ENCODE measurements around the gene ISG20.

The ISG20 gene

DNA sequence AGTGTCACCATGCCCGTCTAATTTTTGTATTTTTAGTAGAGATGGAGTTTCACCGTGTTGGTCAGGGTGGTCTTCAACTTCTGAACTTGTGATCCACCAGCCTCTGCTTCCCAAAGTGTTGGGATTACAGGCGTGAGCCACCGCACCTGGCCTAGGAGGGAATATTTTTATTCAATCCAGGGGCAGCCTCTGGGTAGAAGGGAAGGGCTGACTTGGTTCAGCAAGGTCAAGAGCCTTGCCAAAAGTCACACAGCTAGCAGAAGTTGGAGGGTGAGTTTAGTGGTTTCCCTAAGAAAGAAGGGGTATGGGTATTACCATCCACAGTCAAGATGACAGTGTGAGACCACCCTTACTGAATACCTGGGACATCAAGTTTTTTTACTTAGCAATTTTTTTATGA is 22.6 kb upstream of the ISG20 start:
- H3K9me3 ChIP-seq: no peaks in the 10 kb centered on the region

DNA sequence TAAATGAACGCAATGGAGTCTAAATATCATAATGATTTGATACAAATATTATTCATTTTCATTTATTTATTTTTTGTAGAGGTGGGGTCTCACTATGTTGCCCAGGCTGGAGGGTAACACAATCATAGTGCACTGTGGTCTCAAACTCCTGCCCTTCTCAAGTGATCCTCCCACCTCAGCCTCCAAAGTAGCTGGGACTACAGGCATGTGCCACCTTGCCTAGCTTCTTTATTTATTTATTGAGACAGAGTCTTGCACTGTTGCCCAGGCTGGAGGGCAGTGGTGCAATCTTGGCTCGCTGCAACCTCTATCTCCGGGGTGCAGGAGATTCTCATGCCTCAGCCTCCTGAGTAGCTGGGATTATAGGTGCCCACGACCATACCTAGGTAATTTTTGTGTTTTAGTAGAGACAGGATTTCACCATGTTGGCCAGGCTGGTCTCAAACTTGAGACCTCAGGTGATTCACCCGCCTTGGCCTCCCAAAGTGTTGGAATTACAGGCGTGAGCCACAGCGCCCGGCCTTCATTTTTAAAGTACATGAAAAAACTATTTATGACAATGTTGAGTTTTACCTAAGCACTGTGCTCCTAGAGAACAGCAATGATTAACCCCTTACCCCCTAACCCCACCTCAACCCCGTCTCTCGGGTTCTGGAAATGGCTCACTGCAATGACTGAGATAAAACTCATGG is 21.6 kb upstream of the ISG20 start:
- H3K9me3 ChIP-seq: no peaks in the 10 kb centered on the region
- H3K27me3 ChIP-seq: peaks cover 41% of the 10 kb centered on the region
- TF ChIP-seq, protein P1, sequence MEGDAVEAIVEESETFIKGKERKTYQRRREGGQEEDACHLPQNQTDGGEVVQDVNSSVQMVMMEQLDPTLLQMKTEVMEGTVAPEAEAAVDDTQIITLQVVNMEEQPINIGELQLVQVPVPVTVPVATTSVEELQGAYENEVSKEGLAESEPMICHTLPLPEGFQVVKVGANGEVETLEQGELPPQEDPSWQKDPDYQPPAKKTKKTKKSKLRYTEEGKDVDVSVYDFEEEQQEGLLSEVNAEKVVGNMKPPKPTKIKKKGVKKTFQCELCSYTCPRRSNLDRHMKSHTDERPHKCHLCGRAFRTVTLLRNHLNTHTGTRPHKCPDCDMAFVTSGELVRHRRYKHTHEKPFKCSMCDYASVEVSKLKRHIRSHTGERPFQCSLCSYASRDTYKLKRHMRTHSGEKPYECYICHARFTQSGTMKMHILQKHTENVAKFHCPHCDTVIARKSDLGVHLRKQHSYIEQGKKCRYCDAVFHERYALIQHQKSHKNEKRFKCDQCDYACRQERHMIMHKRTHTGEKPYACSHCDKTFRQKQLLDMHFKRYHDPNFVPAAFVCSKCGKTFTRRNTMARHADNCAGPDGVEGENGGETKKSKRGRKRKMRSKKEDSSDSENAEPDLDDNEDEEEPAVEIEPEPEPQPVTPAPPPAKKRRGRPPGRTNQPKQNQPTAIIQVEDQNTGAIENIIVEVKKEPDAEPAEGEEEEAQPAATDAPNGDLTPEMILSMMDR (IDR thresholded peaks at IDR 0.05): no peak
- peaks cover 15% of the 10 kb centered on the region in 2 experiments for H3K4me1 ChIP-seq (ENCODE audit: control insufficient read depth in 1 of 2, insufficient read depth in 1 of 2, low read depth in 1 of 2, low read length in 1 of 2)
- no peak overlapping the region for H3K4me3 ChIP-seq (ENCODE audit: low read depth in 1 of 2, low read length in 1 of 2)
- H3K36me3 ChIP-seq: no peaks in the 10 kb centered on the region
- H3K27ac ChIP-seq: no peak overlapping the region

More for the DNA sequence above, 22.6 kb upstream of the ISG20 start:
- peaks cover 5% of the 10 kb centered on the region in 2 experiments for H3K4me1 ChIP-seq (ENCODE audit: control insufficient read depth in 1 of 2, insufficient read depth in 1 of 2, low read depth in 1 of 2, low read length in 1 of 2)
- H3K4me3 ChIP-seq (ENCODE audit: low read depth in 1 of 2, low read length in 1 of 2): no peak overlapping the region
- H3K36me3 ChIP-seq: no peaks in the 10 kb centered on the region
- TF ChIP-seq, protein P1 (IDR thresholded peaks at IDR 0.05): no peak
- H3K27me3 ChIP-seq: peaks cover 44% of the 10 kb centered on the region
- no peak overlapping the region for H3K27ac ChIP-seq

DNA sequence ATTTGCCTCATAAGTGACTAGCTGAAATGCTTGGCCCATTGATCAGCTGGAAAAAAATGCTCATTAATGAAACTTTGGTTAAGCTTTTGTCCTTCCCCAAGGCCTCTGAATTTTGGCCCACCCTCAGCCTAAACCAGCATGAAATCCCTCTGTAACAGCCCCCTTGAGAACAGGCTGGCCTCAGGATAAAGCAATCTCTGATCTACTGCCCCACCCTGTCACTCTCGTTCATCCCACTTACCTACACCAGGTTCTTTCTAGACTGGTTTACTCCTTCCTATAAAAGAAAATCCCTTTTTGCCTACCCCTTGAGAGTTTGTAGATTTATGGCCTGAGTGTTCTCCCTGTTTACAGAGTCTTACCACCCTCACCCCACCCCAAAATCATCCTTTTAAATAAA is 21.0 kb upstream of the ISG20 start:
- Histone ChIP-seq H3K4me3 (ENCODE audit: low read depth in 1 of 2, low read length in 1 of 2) (no peak overlapping the region), H3K36me3 (no peaks in the 10 kb centered on the region), H3K4me1 (ENCODE audit: control insufficient read depth in 1 of 2, insufficient read depth in 1 of 2, low read depth in 1 of 2, low read length in 1 of 2) (peaks cover 16 to 18% of the 10 kb centered on the region in 2 experiments), H3K9me3 (no peaks in the 10 kb centered on the region), H3K27ac (no peak overlapping the region), H3K27me3 (peaks cover 36% of the 10 kb centered on the region)
- TF ChIP-seq, protein P1 (IDR thresholded peaks at IDR 0.05): no peak

DNA sequence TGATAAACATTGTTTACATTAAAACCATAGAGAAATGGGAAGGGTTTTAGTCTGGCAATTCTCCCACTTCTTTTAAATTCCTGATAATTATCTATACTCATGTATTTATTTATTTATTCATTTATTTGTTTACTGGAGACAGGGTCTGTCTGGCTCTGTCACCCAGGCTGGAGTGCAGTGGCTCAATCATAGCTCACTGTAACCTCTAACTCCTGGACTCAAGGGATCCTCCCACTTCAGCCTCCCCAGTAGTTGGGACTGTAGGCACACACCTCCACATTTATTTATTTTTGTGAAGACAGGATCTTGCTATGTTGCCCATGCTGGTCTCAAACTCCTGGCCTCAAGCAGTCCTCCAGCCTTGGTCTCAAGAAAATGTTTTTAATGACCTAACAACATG is 20.1 kb upstream of the ISG20 start:
- H3K4me1 ChIP-seq (ENCODE audit: control insufficient read depth in 1 of 2, insufficient read depth in 1 of 2, low read depth in 1 of 2, low read length in 1 of 2): peaks cover 16 to 18% of the 10 kb centered on the region in 2 experiments
- no peak overlapping the region for H3K4me3 ChIP-seq (ENCODE audit: low read depth in 1 of 2, low read length in 1 of 2)

DNA sequence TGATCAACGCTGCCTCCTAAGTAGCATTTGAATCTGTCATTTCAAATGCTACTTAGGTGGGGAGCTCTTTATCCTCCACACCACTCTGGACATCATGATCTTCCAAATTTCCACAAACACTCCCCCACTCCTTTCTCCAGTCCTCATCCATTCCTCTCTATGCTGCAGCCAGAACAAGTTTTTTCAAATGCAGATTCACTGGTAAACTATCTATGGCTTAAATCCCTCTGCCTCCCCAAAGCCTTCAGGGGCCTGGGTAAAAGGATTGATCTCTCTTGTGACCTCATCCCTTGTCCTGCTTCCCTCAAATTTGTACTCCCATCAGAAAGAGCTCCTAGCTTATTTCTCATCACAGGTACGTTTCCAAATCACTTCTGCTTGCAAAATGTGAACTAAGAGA is 19.0 kb upstream of the ISG20 start:
- Histone ChIP-seq H3K27ac (no peak overlapping the region), H3K4me3 (ENCODE audit: low read depth in 1 of 2, low read length in 1 of 2) (no peak overlapping the region), H3K9me3 (no peaks in the 10 kb centered on the region), H3K36me3 (no peaks in the 10 kb centered on the region), H3K27me3 (peaks cover 16% of the 10 kb centered on the region), H3K4me1 (ENCODE audit: control insufficient read depth in 1 of 2, insufficient read depth in 1 of 2, low read depth in 1 of 2, low read length in 1 of 2) (peaks cover 16 to 18% of the 10 kb centered on the region in 2 experiments)
- TF ChIP-seq, protein P1 (IDR thresholded peaks at IDR 0.05): no peak

More for the DNA sequence above, 20.1 kb upstream of the ISG20 start:
- H3K27me3 ChIP-seq: peaks cover 28% of the 10 kb centered on the region
- no peaks in the 10 kb centered on the region for H3K36me3 ChIP-seq
- TF ChIP-seq, protein P1 (IDR thresholded peaks at IDR 0.05): no peak
- H3K9me3 ChIP-seq: no peaks in the 10 kb centered on the region
- no peak overlapping the region for H3K27ac ChIP-seq
